ENCODE measurements around the gene NCBP3. TPM values are rescaled to one million over a fixed set of nuclear protein-coding genes. Genes with fewer than 3 reads are reported as not detected.
"Not testable (repeated sequence)": the region's sequence is repeated elsewhere in the genome, so short reads cannot be mapped to it uniquely, and the experiment has no call there.

Gene NCBP3
- total and polyA plus RNA-seq, 2 of the 4 experiments (the other 2 are of a cell fraction), result 10.8 to 13.5 TPM

- WGBS, 2 experiments (ENCODE audit: extremely low coverage in 2 of 2, insufficient read length in 1 of 2), result 61% methylated on average over 16 of the region's 26 CpGs; no CpG with 5 or more reads in 1 of the 2 experiments
- no peaks in the 10 kb centered on the region for H3K9me3 ChIP-seq (ENCODE audit: control insufficient read depth, insufficient read depth, low read length)
These were observed 51.3 kb downstream of the NCBP3 start for GRCh38 chr17:3794557-3795389.

GRCh38 chr17:3794152-3794551, 51.9 kb downstream of the NCBP3 start:
- H2BK15ac ChIP-seq (ENCODE audit: low read depth, low read length); BruUV-seq (replicated peaks); intact Hi-C loops (cut with micrococcal nuclease); ATAC-seq (ENCODE audit: low read depth); H3K4ac ChIP-seq (ENCODE audit: low read depth, low read length); H3K9ac ChIP-seq (ENCODE audit: low read depth, low read length); H4K91ac ChIP-seq (ENCODE audit: insufficient read depth, low read depth, low read length); H4K20me1 ChIP-seq (ENCODE audit: insufficient read depth, low read length); H3K27me3 ChIP-seq (ENCODE audit: control insufficient read depth, insufficient read depth, low read length); H3K9me3 ChIP-seq (ENCODE audit: control insufficient read depth, insufficient read depth, low read length); CTCF ChIA-PET; H3K27ac ChIP-seq (ENCODE audit: insufficient read depth, low read length); dilution Hi-C loops (cut with HindIII; ENCODE audit: low sequenced_read_pairs, unreplicated experiment); H2AFZ ChIP-seq (replicated peaks; ENCODE audit: low read length, poor library complexity); H2BK20ac ChIP-seq (ENCODE audit: low read depth, low read length); H3K79me1 ChIP-seq (ENCODE audit: low read depth in 1 of 2, low read length in 2 of 2); DNase-seq; H2BK5ac ChIP-seq (ENCODE audit: low read depth, low read length, poor library complexity, severe bottlenecking); H3K4me2 ChIP-seq (ENCODE audit: low read depth, low read length); H2AK9ac ChIP-seq (replicated peaks; ENCODE audit: low read depth, low read length, poor library complexity); H3K18ac ChIP-seq (ENCODE audit: low read depth, low read length); H4K5ac ChIP-seq (ENCODE audit: low read depth, low read length); H4K8ac ChIP-seq (ENCODE audit: low read depth in 2 of 2, low read length in 2 of 2); H2BK120ac ChIP-seq (ENCODE audit: low read depth, low read length); H3K56ac ChIP-seq (ENCODE audit: extremely low read depth, insufficient read depth, low read length); POLR2A ChIA-PET (ENCODE audit: unreplicated experiment); H3K4me3 ChIP-seq (ENCODE audit: insufficient read depth, low read depth, low read length); in situ Hi-C loops (cut with MboI; ENCODE audit: low sequenced_read_pairs); H3K23ac ChIP-seq (ENCODE audit: low read depth, low read length); H3K9me1 ChIP-seq (ENCODE audit: insufficient read depth, low read length); H3K36me3 ChIP-seq (ENCODE audit: control insufficient read depth, insufficient read depth, low read length): not testable (repeated sequence)
- peaks cover 11% of the 10 kb centered on the region for H3K4me1 ChIP-seq (ENCODE audit: control insufficient read depth, insufficient read depth, low read length)
- 0 out of 2 replicates have a peak overlapping the region, but pooled peaks have one; percentile 28 for H3K14ac ChIP-seq (replicated peaks; ENCODE audit: low read depth, low read length)
- H2AK5ac ChIP-seq (ENCODE audit: low read depth, low read length), result peak overlapping the region; percentile 39; the same call in 1 of the 2 replicates
- 100% methylated on average over 2 of the region's 9 CpGs; no CpG with 5 or more reads in 1 of the 2 experiments for WGBS, 2 experiments (ENCODE audit: extremely low coverage in 2 of 2, insufficient read length in 1 of 2)

More at GRCh38 chr17:3794557-3795389, 51.3 kb downstream of the NCBP3 start:
- Histone ChIP-seq H3K18ac (ENCODE audit: low read depth, low read length) (no peak overlapping the region), H4K5ac (ENCODE audit: low read depth, low read length) (no peak overlapping the region), H2AK9ac (replicated peaks; ENCODE audit: low read depth, low read length, poor library complexity) (peak overlapping the region; percentile 15), H3K4me2 (ENCODE audit: low read depth, low read length) (no peak overlapping the region), H3K56ac (ENCODE audit: extremely low read depth, insufficient read depth, low read length) (no peak overlapping the region), H4K20me1 (ENCODE audit: insufficient read depth, low read length) (no peaks in the 10 kb centered on the region), H4K8ac (ENCODE audit: low read depth in 2 of 2, low read length in 2 of 2) (no peak overlapping the region; a peak in 1 of 4 replicates), H2BK120ac (ENCODE audit: low read depth, low read length) (no peak overlapping the region), H2AK5ac (ENCODE audit: low read depth, low read length) (no peak overlapping the region), H2BK20ac (ENCODE audit: low read depth, low read length) (no peak overlapping the region), H4K91ac (ENCODE audit: insufficient read depth, low read depth, low read length) (no peak overlapping the region), H3K27me3 (ENCODE audit: control insufficient read depth, insufficient read depth, low read length) (no peaks in the 10 kb centered on the region), H3K9me1 (ENCODE audit: insufficient read depth, low read length) (peaks cover 8% of the 10 kb centered on the region), H3K27ac (ENCODE audit: insufficient read depth, low read length) (no peak overlapping the region), H3K4ac (ENCODE audit: low read depth, low read length) (no peak overlapping the region; the same call in 1 of the 2 replicates), H3K9ac (ENCODE audit: low read depth, low read length) (no peak overlapping the region), H2BK15ac (ENCODE audit: low read depth, low read length) (no peak overlapping the region), H3K36me3 (ENCODE audit: control insufficient read depth, insufficient read depth, low read length) (no peaks in the 10 kb centered on the region), H3K4me3 (ENCODE audit: insufficient read depth, low read depth, low read length) (no peak overlapping the region), H3K4me1 (ENCODE audit: control insufficient read depth, insufficient read depth, low read length) (peaks cover 11% of the 10 kb centered on the region), H2AFZ (replicated peaks; ENCODE audit: low read length, poor library complexity) (peak overlapping the region; percentile 77), H3K23ac (ENCODE audit: low read depth, low read length) (no peak overlapping the region), H3K14ac (replicated peaks; ENCODE audit: low read depth, low read length) (0 out of 2 replicates have a peak overlapping the region, but pooled peaks have one; percentile 28), H3K79me1 (ENCODE audit: low read depth in 1 of 2, low read length in 2 of 2) (no peaks in the 10 kb centered on the region), H2BK5ac (ENCODE audit: low read depth, low read length, poor library complexity, severe bottlenecking) (no peak overlapping the region)
- ATAC-seq (ENCODE audit: low read depth) (peak; percentile 57), DNase-seq (peak; percentile 67)
- ChIA-PET CTCF (interaction anchor here (2.3 kb wide), 1 partner anchor 57 kb away, joined by 5 read pairs; no protein-coding TSS in a partner anchor), POLR2A (ENCODE audit: unreplicated experiment) (no interaction called here)
- dilution Hi-C loops (cut with HindIII; ENCODE audit: low sequenced_read_pairs, unreplicated experiment), result no loop called here
- in situ Hi-C loops (cut with MboI; ENCODE audit: low sequenced_read_pairs), result no loop called here
- TF ChIP-seq RCOR1 (IDR thresholded peaks at IDR 0.05; ENCODE audit: insufficient replicate concordance, low read length) (no peak), MAZ (IDR thresholded peaks at IDR 0.05; ENCODE audit: borderline replicate concordance, low read depth, low read length) (0 out of 2 replicates have a peak, but pooled peaks have one; percentile 35), FOS (IDR thresholded peaks at IDR 0.05; ENCODE audit: low read depth, low read length) (peak; percentile 88), CEBPB (IDR thresholded peaks at IDR 0.05; ENCODE audit: low read depth, low read length) (no peak)
- no TSS peak for BruUV-seq (replicated peaks)
- intact Hi-C loops (cut with micrococcal nuclease), result no loop called here

Measured in IMR-90 (cell line).